Measurements from ENCODE around the gene EBP.

EBP gene

GRCh38 chrX:48569958-48570357 lies 48.4 kb downstream of the EBP start:
- no peak for ATAC-seq (ENCODE audit: low read depth)
- H3K27ac ChIP-seq (ENCODE audit: poor library complexity, severe bottlenecking): no peak overlapping the region

GRCh38 chrX:48573690-48574269 lies 52.2 kb downstream of the EBP start:
- Histone ChIP-seq H3K4me1 (ENCODE audit: insufficient read depth, poor library complexity, severe bottlenecking) (peaks cover 13% of the 10 kb centered on the region), H3K4me3 (ENCODE audit: severe bottlenecking) (peak overlapping the region; percentile 80), H3K9me3 (ENCODE audit: severe bottlenecking) (no peaks in the 10 kb centered on the region), H3K27ac (ENCODE audit: poor library complexity, severe bottlenecking) (peak overlapping the region; percentile 91), H3K36me3 (ENCODE audit: low read depth) (peaks cover 41% of the 10 kb centered on the region), H3K27me3 (ENCODE audit: insufficient read depth, poor library complexity, severe bottlenecking) (no peaks in the 10 kb centered on the region)
- DNase-seq (ENCODE audit: low spot score) (no peak), ATAC-seq (ENCODE audit: low read depth) (no peak)
- TF ChIP-seq CTCF (IDR thresholded peaks at IDR 0.05; ENCODE audit: poor library complexity, severe bottlenecking): no peak

More at GRCh38 chrX:48569958-48570357, 48.4 kb downstream of the EBP start:
- Histone ChIP-seq H3K4me1 (ENCODE audit: insufficient read depth, poor library complexity, severe bottlenecking) (no peaks in the 10 kb centered on the region), H3K36me3 (ENCODE audit: low read depth) (peaks cover 3% of the 10 kb centered on the region), H3K27me3 (ENCODE audit: insufficient read depth, poor library complexity, severe bottlenecking) (no peaks in the 10 kb centered on the region), H3K4me3 (ENCODE audit: severe bottlenecking) (no peak overlapping the region), H3K9me3 (ENCODE audit: severe bottlenecking) (no peaks in the 10 kb centered on the region)
- no peak for DNase-seq (ENCODE audit: low spot score)
- TF ChIP-seq CTCF (IDR thresholded peaks at IDR 0.05; ENCODE audit: poor library complexity, severe bottlenecking): no peak

GRCh38 chrX:48574270-48575266 lies 53.0 kb downstream of the EBP start, which contains the start of gene RBM3:
RBM3 (plus strand) TSS chrX:48574484; CDS start chrX:48575181, 697 bp downstream.
- TF ChIP-seq CTCF (IDR thresholded peaks at IDR 0.05; ENCODE audit: poor library complexity, severe bottlenecking): peak; percentile 33
- Histone ChIP-seq H3K4me1 (ENCODE audit: insufficient read depth, poor library complexity, severe bottlenecking) (peaks cover 18% of the 10 kb centered on the region), H3K4me3 (ENCODE audit: severe bottlenecking) (peak within 1 kb of the TSS; percentile 80), H3K27ac (ENCODE audit: poor library complexity, severe bottlenecking) (peak within 1 kb of the TSS; percentile 91), H3K9me3 (ENCODE audit: severe bottlenecking) (no peaks in the 10 kb centered on the region), H3K36me3 (ENCODE audit: low read depth) (peaks cover 49% of the 10 kb centered on the region), H3K27me3 (ENCODE audit: insufficient read depth, poor library complexity, severe bottlenecking) (no peaks in the 10 kb centered on the region)
- DNase-seq (ENCODE audit: low spot score): peak; percentile 89
- ATAC-seq (ENCODE audit: low read depth): peak; percentile 91

GRCh38 chrX:48575642-48576041 lies 54.0 kb downstream of the EBP start:
- Histone ChIP-seq H3K27ac (ENCODE audit: poor library complexity, severe bottlenecking) (peak overlapping the region; percentile 91), H3K4me3 (ENCODE audit: severe bottlenecking) (peak overlapping the region; percentile 80), H3K9me3 (ENCODE audit: severe bottlenecking) (no peaks in the 10 kb centered on the region), H3K27me3 (ENCODE audit: insufficient read depth, poor library complexity, severe bottlenecking) (no peaks in the 10 kb centered on the region), H3K4me1 (ENCODE audit: insufficient read depth, poor library complexity, severe bottlenecking) (peaks cover 20% of the 10 kb centered on the region), H3K36me3 (ENCODE audit: low read depth) (peaks cover 55% of the 10 kb centered on the region)
- ATAC-seq (ENCODE audit: low read depth) (no peak), DNase-seq (ENCODE audit: low spot score) (no peak)
- TF ChIP-seq CTCF (IDR thresholded peaks at IDR 0.05; ENCODE audit: poor library complexity, severe bottlenecking): no peak

Data from RWPE2 (cell line).